Stimulated activated naive CD4-positive, alpha-beta T cell (primary cell): Measurements from ENCODE around the gene PTGDS.

Experiments used
- DNase-seq, 6 experiments: peaks; one replicate each; lab custom pipeline; 2025; lab: John Stamatoyannopoulos, UW

PTGDS gene

GRCh38 chr9:137009217-137009616 lies 31.9 kb downstream of the PTGDS start:
- no peak for DNase-seq

- DNase-seq, result no peak
Observed at GRCh38 chr9:137009938-137010732, 32.8 kb downstream of the PTGDS start.

- DNase-seq, result no peak
Observed at GRCh38 chr9:137011156-137011555, 33.9 kb downstream of the PTGDS start.

GRCh38 chr9:137011907-137012675 lies 34.8 kb downstream of the PTGDS start:
- DNase-seq, result no peak

- no peak for DNase-seq
Observed at GRCh38 chr9:137012694-137013570, 35.6 kb downstream of the PTGDS start.

- DNase-seq, result no peak
Observed at GRCh38 chr9:137013571-137013940, 36.3 kb downstream of the PTGDS start.

GRCh38 chr9:137014166-137014565 lies 36.9 kb downstream of the PTGDS start:
- no peak for DNase-seq

GRCh38 chr9:137014776-137015539 lies 37.7 kb downstream of the PTGDS start:
- DNase-seq, result no peak

GRCh38 chr9:137015540-137015930 lies 38.2 kb downstream of the PTGDS start:
- no peak for DNase-seq

- DNase-seq, result no peak
Observed at GRCh38 chr9:137015976-137016375, 38.7 kb downstream of the PTGDS start.

- DNase-seq, result no peak
Observed at GRCh38 chr9:137016436-137016835, 39.1 kb downstream of the PTGDS start.

GRCh38 chr9:137017071-137017470 lies 39.8 kb downstream of the PTGDS start:
- no peak for DNase-seq

- no peak for DNase-seq
Observed at GRCh38 chr9:137017791-137018497, 40.6 kb downstream of the PTGDS start.

- no peak for DNase-seq
Observed at GRCh38 chr9:137018761-137019559, 41.7 kb downstream of the PTGDS start.

GRCh38 chr9:137019891-137020683 lies 42.8 kb downstream of the PTGDS start:
- DNase-seq, result no peak

GRCh38 chr9:137020771-137021567 lies 43.7 kb downstream of the PTGDS start:
- no peak for DNase-seq

- no peak for DNase-seq
Observed at GRCh38 chr9:137021568-137021978, 44.3 kb downstream of the PTGDS start.

- peak; percentile 16 to 77 (median 52) for DNase-seq
Observed at GRCh38 chr9:137021979-137022661, 44.8 kb downstream of the PTGDS start.
